ENCODE measurements around the gene RPP40. TPM values are rescaled to one million over a fixed set of nuclear protein-coding genes. Genes with fewer than 3 reads are reported as not detected.

RPP40 gene
- total and polyA plus RNA-seq, 2 of the 8 experiments (the other 6 are each of a cell fraction or from before 2014, with no cell fraction given) = 7.0 to 15.7 TPM

DNA sequence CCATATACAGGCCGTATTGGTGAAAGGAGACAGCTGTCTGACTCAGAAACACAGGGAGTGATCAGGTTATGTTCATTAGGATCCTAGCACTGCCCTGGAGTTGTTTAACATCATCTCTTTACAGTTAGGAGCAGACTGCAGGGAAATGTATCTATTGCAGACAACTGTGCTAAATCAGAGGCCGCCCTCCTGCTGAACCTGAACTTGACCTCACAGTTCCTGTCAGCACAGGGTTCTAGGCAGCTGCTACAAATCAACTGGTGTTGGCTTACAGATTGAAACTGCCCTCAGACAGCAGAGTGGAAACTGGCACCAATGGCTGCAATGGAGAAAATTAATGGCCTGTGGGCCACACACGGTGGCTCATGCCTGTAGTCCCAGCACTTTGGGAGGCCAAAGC is 3.7 kb upstream of the RPP40 start:
- no peak overlapping the region for H4K5ac ChIP-seq (ENCODE audit: insufficient read length, low read depth, low read length)
- H3K9ac ChIP-seq (replicated peaks in 1 of 4; ENCODE audit: extremely low read depth in 1 of 4, low read depth in 3 of 4, low read length in 3 of 4) = no peak overlapping the region
- H4K91ac ChIP-seq (replicated peaks; ENCODE audit: insufficient read length, low read length) = no peak overlapping the region
- FAIRE-seq = no peak
- no peak overlapping the region for H3K4me3 ChIP-seq (ENCODE audit: extremely low read depth in 1 of 4, insufficient read depth in 2 of 4, low read depth in 3 of 4, low read length in 4 of 4)
- no peak overlapping the region for H3K4ac ChIP-seq (replicated peaks; ENCODE audit: insufficient read length, low read depth, low read length)
- H3K36me3 ChIP-seq (ENCODE audit: control insufficient read depth in 2 of 4, insufficient read depth in 4 of 4, low read length in 3 of 4) = no peaks in the 10 kb centered on the region
- H2BK5ac ChIP-seq (ENCODE audit: low read depth, low read length) = no peak overlapping the region
- H3K23ac ChIP-seq (ENCODE audit: insufficient read length) = no peak overlapping the region
- H3K4me2 ChIP-seq (ENCODE audit: insufficient read depth in 1 of 2, low read depth in 2 of 2, low read length in 2 of 2) = no peak overlapping the region
- H3K27ac ChIP-seq (ENCODE audit: low read depth, low read length) = no peak overlapping the region
- no peak overlapping the region for H2BK20ac ChIP-seq (ENCODE audit: low read length)
- no peaks in the 10 kb centered on the region for H3K79me2 ChIP-seq (ENCODE audit: control insufficient read depth in 1 of 2, insufficient read depth in 2 of 2, low read length in 2 of 2)
- no peak overlapping the region for H2BK120ac ChIP-seq (replicated peaks; ENCODE audit: low read depth, low read length)
- no peaks in the 10 kb centered on the region for H3K79me1 ChIP-seq (ENCODE audit: low read depth, low read length)
- H2AK5ac ChIP-seq (ENCODE audit: low read depth, low read length) = no peak overlapping the region
- no peaks in the 10 kb centered on the region for H4K20me1 ChIP-seq (replicated peaks in 1 of 2; ENCODE audit: control insufficient read depth in 1 of 2, insufficient read depth in 2 of 2, low read length in 2 of 2)
- H4K8ac ChIP-seq (ENCODE audit: extremely low read depth, insufficient read depth, low read length) = no peak overlapping the region
- H3K18ac ChIP-seq (ENCODE audit: extremely low read depth, low read length) = no peak overlapping the region
- WGBS, 2 experiments (ENCODE audit: extremely low coverage in 1 of 2, insufficient coverage in 1 of 2, insufficient read length in 1 of 2, insufficient replicate concordance in 2 of 2, low coverage in 1 of 2, low lambda C conversion rate in 2 of 2, missing lambda C conversion rate in 1 of 2) = 87% methylated on average over 3 of the region's 3 CpGs; no CpG with 5 or more reads in 1 of the 2 experiments
- peaks cover 0 to 5% (median 2%) of the 10 kb centered on the region in 4 experiments; a peak in 3 of 7 replicates for H3K4me1 ChIP-seq (replicated peaks in 1 of 4; ENCODE audit: control insufficient read depth in 3 of 4, insufficient read depth in 4 of 4, low read length in 3 of 4)
- DNase-seq (ENCODE audit: low read depth in 1 of 2, low spot score in 2 of 2) = no peak
- no peak overlapping the region for H2AFZ ChIP-seq (ENCODE audit: low read length)
- no peaks in the 10 kb centered on the region for H3K23me2 ChIP-seq (ENCODE audit: low read depth, low read length)
- no peak overlapping the region for H2BK15ac ChIP-seq (ENCODE audit: low read length)
- no peak overlapping the region for H3K14ac ChIP-seq (ENCODE audit: insufficient read length)
- H3K56ac ChIP-seq (replicated peaks; ENCODE audit: insufficient read length, low read depth, low read length) = no peak overlapping the region
- POLR2A ChIA-PET (ENCODE audit: partially characterized antibody) = no interaction called here
- CTCF ChIA-PET (ENCODE audit: partially characterized antibody) = interaction anchor here (0.8 to 3.2 kb wide), 3 partner anchors 23 to 50 kb away, joined by 3 to 17 read pairs (median 4); no protein-coding TSS in a partner anchor
- H3K9me3 ChIP-seq (ENCODE audit: insufficient read depth in 2 of 2, low read depth in 1 of 2, low read length in 1 of 2) = no peaks in the 10 kb centered on the region; a peak in 1 of 4 replicates
- H3K27me3 ChIP-seq (replicated peaks in 1 of 4; ENCODE audit: control insufficient read depth in 3 of 4, extremely low read depth in 1 of 4, insufficient read depth in 3 of 4, low read length in 3 of 4) = no peaks in the 10 kb centered on the region; a peak in 1 of 7 replicates
- no peak overlapping the region for H2BK12ac ChIP-seq (ENCODE audit: low read depth, low read length)
- TF ChIP-seq GABPA (IDR thresholded peaks at IDR 0.05; ENCODE audit: borderline replicate concordance, insufficient read depth, low read length) (no peak), NRF1 (IDR thresholded peaks at IDR 0.05; ENCODE audit: low read depth, low read length) (no peak), RFX5 (IDR thresholded peaks at IDR 0.05; ENCODE audit: borderline replicate concordance, low read depth, low read length) (no peak), CTBP2 (IDR thresholded peaks at IDR 0.05; ENCODE audit: borderline replicate concordance, insufficient read depth, insufficient read length, low read length) (no peak), SIX5 (IDR thresholded peaks at IDR 0.05; ENCODE audit: low read depth, low read length) (no peak), BCL11A (IDR thresholded peaks at IDR 0.05; ENCODE audit: low read depth in 2 of 2, low read length in 2 of 2) (no peak), PHF8 (conservative IDR thresholded peaks at IDR 0.05; ENCODE audit: low read depth, low read length) (no peak), SRF (IDR thresholded peaks at IDR 0.05; ENCODE audit: low read depth, low read length) (no peak), TBP (IDR thresholded peaks at IDR 0.05; ENCODE audit: low read depth, low read length) (no peak), EP300 (IDR thresholded peaks at IDR 0.05; ENCODE audit: borderline replicate concordance in 1 of 2, low read depth in 2 of 2, low read length in 2 of 2) (no peak), FOSL1 (IDR thresholded peaks at IDR 0.05; ENCODE audit: insufficient read depth, low read depth, low read length) (no peak)
- TF ChIP-seq, protein P1, sequence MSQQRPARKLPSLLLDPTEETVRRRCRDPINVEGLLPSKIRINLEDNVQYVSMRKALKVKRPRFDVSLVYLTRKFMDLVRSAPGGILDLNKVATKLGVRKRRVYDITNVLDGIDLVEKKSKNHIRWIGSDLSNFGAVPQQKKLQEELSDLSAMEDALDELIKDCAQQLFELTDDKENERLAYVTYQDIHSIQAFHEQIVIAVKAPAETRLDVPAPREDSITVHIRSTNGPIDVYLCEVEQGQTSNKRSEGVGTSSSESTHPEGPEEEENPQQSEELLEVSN (IDR thresholded peaks at IDR 0.05) = no peak
- TF ChIP-seq, protein P2, sequence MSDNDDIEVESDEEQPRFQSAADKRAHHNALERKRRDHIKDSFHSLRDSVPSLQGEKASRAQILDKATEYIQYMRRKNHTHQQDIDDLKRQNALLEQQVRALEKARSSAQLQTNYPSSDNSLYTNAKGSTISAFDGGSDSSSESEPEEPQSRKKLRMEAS (IDR thresholded peaks at IDR 0.05) = no peak
